GM12872 (cell line): ENCODE results near the gene RIPOR2.

Experiments
- TF ChIP-seq, protein P1 (sequence below): IDR thresholded peaks from 3 replicates; pipeline ENCODE4 v1.5.1; 2011; ENCODE audit warnings: low read depth, mild to moderate bottlenecking, low read length, moderate library complexity; ENCODE audit not compliant: insufficient read depth

Gene RIPOR2

DNA sequence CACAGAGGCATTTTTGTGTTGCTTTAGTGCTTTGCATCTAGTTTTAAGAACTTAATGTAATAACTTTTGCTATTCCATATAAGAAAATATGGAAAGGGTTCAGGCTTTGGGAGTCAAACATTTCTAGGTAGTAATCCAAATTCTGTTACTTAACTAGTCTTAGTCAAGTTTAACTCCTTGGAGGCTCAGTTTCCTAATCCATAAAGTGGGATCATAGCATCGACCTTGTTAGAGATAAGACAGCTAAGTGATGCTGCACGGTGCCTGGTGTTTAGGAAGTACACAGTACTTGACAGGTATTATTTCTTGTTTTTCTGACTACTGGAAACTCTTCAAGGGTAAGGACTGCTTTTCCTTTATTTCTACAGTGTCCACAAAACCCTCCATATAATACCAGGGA, 112.6 kb downstream of the RIPOR2 start:
- TF ChIP-seq, protein P1, sequence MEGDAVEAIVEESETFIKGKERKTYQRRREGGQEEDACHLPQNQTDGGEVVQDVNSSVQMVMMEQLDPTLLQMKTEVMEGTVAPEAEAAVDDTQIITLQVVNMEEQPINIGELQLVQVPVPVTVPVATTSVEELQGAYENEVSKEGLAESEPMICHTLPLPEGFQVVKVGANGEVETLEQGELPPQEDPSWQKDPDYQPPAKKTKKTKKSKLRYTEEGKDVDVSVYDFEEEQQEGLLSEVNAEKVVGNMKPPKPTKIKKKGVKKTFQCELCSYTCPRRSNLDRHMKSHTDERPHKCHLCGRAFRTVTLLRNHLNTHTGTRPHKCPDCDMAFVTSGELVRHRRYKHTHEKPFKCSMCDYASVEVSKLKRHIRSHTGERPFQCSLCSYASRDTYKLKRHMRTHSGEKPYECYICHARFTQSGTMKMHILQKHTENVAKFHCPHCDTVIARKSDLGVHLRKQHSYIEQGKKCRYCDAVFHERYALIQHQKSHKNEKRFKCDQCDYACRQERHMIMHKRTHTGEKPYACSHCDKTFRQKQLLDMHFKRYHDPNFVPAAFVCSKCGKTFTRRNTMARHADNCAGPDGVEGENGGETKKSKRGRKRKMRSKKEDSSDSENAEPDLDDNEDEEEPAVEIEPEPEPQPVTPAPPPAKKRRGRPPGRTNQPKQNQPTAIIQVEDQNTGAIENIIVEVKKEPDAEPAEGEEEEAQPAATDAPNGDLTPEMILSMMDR, result no peak

DNA sequence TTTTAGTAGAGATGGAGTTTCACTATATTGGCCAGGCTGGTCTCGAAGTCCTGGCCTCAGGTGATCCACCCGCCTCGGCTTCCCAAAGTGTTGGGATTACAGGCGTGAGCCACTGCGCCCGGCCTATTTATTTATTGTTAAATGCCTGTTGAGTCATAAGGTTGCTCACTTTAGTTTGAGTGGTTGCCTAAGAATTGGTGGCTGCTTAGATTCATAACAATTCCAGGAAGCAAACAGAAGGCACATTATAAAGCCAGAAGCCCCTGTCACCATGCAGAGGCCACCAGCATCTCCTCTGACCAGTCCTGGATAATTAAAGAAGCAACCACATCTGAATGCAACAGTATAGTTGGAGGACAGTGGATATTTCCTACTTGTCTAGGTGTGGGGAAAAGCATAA, 113.1 kb downstream of the RIPOR2 start:
- TF ChIP-seq, protein P1, result no peak

DNA sequence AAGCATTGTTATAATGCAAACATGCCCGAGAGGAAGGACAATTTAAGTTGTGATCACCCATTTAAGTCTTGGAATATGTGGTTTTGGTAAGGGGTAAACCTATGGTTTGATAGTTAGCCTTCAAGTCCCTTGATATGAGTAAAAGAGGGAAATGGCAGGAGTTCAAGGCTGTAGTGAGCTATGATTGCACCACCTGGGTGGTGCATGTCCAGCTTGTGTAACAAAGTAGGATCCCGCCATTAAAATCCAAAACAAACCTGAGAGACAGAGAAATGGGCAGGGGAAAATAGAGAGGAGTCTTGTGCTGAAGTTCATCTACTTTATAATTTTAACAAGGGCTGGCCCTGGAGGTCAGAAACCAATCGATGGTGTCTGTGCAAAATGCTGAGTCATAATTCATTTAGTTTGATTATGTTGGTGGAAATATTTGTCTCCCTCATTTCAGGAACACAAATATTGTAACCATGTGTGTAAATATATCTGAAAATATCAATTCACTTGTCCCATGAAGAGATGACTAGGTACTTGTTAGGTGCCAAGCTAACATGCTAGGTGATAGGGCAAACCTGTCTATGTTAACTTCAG, 113.8 kb downstream of the RIPOR2 start:
- TF ChIP-seq, protein P1, result no peak

DNA sequence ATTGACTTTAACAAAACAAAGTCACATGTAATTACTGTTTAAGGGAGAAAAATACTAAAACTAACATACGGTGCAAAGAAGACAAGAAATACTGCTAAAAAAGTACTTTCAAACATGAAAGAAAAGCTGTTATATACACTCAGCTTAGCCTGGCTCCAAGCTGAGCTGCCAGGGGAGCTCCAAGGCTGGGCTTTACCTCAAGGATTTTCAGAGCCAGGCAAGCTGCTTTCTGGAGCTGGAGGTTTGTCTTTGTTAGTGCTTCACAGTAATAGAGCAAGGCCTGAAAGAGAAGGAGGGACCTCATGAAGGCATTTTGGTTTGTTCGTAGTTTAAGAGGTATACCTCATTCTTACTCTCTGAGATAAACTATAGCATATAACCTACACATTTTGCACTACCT, 117.4 kb downstream of the RIPOR2 start:
- TF ChIP-seq, protein P1, result no peak

DNA sequence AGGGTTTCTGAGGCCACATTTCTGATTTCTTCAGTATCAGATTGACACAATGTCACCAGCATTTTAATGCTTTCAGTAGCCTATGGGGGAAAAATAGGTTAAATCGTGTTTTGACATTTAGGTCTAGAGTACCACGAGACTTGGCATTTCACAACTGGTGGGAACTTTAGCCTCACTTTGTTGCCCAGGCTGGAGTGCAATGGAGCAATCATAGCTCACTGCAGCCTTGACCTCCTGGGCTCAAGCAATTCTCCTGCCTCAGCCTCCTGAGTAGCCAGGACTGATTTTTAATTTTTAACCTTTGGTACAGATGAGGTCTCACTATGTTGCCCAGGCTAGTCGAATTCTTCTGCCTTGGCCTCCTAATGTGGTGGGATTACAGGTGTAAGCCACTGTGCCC, 126.0 kb downstream of the RIPOR2 start:
- TF ChIP-seq, protein P1, result no peak

DNA sequence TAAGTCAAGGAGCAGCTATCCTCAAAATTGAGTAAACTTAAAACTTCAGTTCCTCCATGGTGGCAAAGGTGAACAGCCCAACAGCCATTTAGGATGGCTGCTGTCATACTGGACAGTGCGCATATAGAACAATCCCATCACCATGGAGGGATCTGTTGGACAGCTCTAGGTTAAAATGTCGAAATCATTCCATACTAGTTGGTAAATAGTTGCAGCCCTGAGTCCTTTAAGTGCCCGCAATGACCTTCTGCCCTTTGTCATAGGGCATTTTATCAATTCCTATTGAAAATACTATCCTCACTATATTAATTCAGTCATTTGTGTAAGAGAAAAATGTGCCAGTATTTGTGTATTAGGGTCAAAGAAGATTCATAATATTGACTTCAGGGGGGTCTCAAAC, 128.2 kb downstream of the RIPOR2 start:
- TF ChIP-seq, protein P1, result no peak

DNA sequence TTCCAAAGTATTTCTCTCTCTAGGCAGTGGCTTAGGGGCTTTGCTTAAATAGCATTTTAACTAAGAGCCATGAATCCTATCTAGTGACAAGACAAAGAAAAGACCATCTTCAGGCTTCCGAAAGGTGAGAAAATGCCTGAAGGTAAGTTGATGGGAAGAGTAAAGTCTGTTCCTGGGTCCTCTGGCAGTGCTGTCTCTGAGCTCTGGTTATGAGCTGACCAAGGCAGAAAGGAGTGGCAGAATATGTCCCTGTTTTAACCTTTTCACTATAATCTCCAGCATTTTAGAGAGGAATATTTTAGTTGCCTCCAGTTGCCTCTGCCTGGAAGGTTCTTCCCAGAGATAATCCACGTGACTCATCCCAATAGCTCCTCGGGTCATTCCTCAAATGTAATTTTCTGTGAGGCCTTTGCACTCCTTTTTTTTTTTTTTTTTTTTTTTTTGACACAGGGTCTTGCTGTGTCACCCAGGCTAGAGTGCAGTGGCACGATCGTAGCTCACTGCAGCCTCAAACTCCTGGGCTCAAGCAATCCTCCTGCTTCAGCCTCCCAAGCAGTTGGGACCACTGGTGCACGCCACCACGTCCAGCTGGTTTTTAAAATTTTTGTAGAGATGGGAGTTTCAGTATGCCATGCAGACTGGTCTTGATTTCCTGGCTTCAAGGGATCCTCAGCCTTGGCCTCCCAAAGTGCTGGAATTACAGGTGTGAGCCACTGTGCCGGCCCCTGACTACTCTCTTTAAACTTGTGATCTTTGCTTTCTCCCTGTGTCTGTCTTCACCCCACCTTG, 133.3 kb downstream of the RIPOR2 start:
- TF ChIP-seq, protein P1, result no peak
